Activated CD4-positive, alpha-beta memory T cell treated with anti-CD3 and anti-CD28 coated beads for 36 hours (primary cell): ENCODE measurements around the gene SRBD1. TPM values are rescaled to one million over a fixed set of nuclear protein-coding genes. Genes with fewer than 3 reads are reported as not detected.

ENCODE experiments used
- CTCF ChIA-PET: fragments of 350-600 bp; sonication (Branson Sonifier 250); formaldehyde crosslinking; loops from one replicate; lab custom pipeline; 2021; ENCODE audit warnings: antibody characterized with exemption, inconsistent platforms; lab: Charles Lee
- POLR2A ChIA-PET: fragments of 350-600 bp; sonication (Branson Sonifier 250); formaldehyde crosslinking; loops from one replicate; lab custom pipeline; 2021; ENCODE audit warnings: antibody characterized with exemption; lab: Charles Lee
- DNase-seq: peaks from one replicate; pipeline ENCODE4 v3.0.0-alpha.2; 2020
- H3K27ac Mint-ChIP-seq: one replicate; pipeline ENCODE4 v1.8.0; 2021; ENCODE audit warnings: mixed read lengths
- H3K27me3 Mint-ChIP-seq: one replicate; pipeline ENCODE4 v1.8.0; 2021; ENCODE audit warnings: mixed read lengths
- H3K36me3 Mint-ChIP-seq: one replicate; pipeline ENCODE4 v1.8.0; 2021; ENCODE audit warnings: mixed read lengths
- H3K4me1 Mint-ChIP-seq: one replicate; pipeline ENCODE4 v1.8.0; 2021; ENCODE audit warnings: low read depth, mixed read lengths
- H3K4me3 Mint-ChIP-seq: one replicate; pipeline ENCODE4 v1.8.0; 2021; ENCODE audit warnings: mild to moderate bottlenecking, mixed read lengths
- H3K9me3 Mint-ChIP-seq: one replicate; pipeline ENCODE4 v1.8.0; 2021; ENCODE audit warnings: mixed read lengths
- intact Hi-C: fragments of 100-400 bp; cut with micrococcal nuclease; formaldehyde crosslinking; loops from one replicate; pipeline ENCODE4 v1.15.1; 2023
- total RNA-seq, 2 experiments: library from RNA; stranded (reverse); gene quantifications; one replicate each; pipeline ENCODE4 v1.2.3, GENCODE V29; 2021

SRBD1 gene
- total RNA-seq, 2 experiments from 2014 or later, result 19.3 to 20.5 TPM

DNA sequence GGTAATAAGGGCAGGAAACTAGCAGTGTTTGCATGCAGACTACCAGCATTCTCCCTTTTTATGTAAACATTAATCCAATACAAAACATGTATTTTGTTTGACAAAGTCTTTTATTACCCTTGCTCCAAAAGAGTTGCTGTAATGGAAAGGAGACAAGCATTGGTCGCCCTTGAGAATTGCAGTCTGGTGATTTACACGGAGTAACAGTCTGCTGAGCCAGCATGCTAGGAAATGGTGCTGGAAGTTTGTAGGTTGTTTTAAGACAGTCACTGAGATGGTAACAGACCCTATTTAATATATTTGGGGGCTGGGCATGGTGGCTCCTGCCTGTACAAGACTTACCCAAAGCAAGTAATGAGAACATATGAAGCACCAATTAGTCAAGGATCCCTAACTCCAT is 37.6 kb upstream of the SRBD1 start:
- ChIA-PET POLR2A (interaction anchor here (0.9 kb wide), 1 partner anchor 130 kb away, joined by 3 read pairs; no protein-coding TSS in a partner anchor), CTCF (no interaction called here)
- Mint-ChIP-seq H3K9me3 (no peaks in the 10 kb centered on the region), H3K27me3 (peaks cover 6% of the 10 kb centered on the region), H3K27ac (no peak overlapping the region), H3K36me3 (peaks cover 2% of the 10 kb centered on the region), H3K4me1 (peaks cover 23% of the 10 kb centered on the region), H3K4me3 (no peak overlapping the region)
- no peak for DNase-seq
- intact Hi-C loops, result no loop called here

DNA sequence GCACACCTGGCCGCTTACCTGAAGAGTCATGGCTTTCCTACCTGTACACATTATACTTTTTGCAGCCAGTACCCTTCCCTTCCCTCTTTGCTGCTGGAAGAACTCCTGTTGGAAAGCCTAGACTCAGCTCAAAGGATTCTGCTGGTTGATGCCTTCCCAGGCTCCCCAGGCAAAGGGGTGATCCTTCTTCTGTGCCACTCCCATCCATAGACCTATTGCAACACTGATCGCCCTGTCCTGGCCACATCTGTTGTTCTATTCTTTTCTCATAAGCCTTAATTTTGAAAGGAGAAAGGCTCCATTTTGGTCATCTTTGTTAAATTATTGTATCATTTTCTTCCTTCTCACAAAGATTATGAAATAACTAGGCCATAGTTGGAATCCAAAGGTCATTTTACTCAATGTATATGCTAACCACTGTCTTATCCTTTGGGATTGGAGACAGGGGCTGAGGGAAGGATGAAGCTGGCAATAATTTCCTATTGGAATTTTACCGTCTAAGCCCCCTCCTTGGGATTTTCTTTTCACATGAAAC is 37.0 kb upstream of the SRBD1 start:
- Mint-ChIP-seq H3K27me3 (peaks cover 9% of the 10 kb centered on the region), H3K4me1 (peaks cover 27% of the 10 kb centered on the region), H3K36me3 (peaks cover 2% of the 10 kb centered on the region), H3K4me3 (no peak overlapping the region), H3K27ac (no peak overlapping the region), H3K9me3 (no peaks in the 10 kb centered on the region)
- intact Hi-C loops, result no loop called here
- ChIA-PET CTCF (interaction anchor here (1.0 to 3.1 kb wide), 3 partner anchors 131 to 288 kb away, joined by 3 to 34 read pairs (median 3); no protein-coding TSS in a partner anchor), POLR2A (no interaction called here)
- DNase-seq, result no peak

DNA sequence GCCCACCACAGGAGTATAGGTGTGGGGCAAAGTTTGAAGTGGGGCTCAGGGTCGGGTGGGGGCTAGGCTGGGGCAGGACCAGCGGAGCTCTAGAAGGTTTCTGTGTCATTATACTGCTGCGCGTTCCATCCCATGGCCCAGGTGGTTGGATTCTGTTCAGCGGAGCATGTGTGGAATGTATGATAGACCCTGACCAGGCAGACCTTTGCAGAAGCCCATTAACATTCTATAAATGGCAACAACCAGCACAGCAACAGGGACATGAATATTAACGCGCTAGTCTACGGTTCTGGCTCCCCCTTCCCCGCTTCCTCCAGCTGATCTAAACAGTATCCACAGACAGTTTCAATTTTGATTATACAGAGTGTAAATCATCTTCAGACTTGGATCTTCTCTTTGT is 36.3 kb upstream of the SRBD1 start:
- CTCF ChIA-PET, result interaction anchor here (1.0 to 3.1 kb wide), 5 partner anchors 9 to 289 kb away, joined by 3 to 34 read pairs (median 3); no protein-coding TSS in a partner anchor
- peaks cover 21% of the 10 kb centered on the region for H3K4me1 Mint-ChIP-seq
- peaks cover 11% of the 10 kb centered on the region for H3K27me3 Mint-ChIP-seq
- no peaks in the 10 kb centered on the region for H3K9me3 Mint-ChIP-seq
- no peak overlapping the region for H3K4me3 Mint-ChIP-seq
- intact Hi-C loops, result no loop called here
- POLR2A ChIA-PET, result interaction anchor here (0.7 kb wide), 1 partner anchor 172 kb away, joined by 4 read pairs; no protein-coding TSS in a partner anchor
- peaks cover 2% of the 10 kb centered on the region for H3K36me3 Mint-ChIP-seq
- no peak overlapping the region for H3K27ac Mint-ChIP-seq
- no peak for DNase-seq

DNA sequence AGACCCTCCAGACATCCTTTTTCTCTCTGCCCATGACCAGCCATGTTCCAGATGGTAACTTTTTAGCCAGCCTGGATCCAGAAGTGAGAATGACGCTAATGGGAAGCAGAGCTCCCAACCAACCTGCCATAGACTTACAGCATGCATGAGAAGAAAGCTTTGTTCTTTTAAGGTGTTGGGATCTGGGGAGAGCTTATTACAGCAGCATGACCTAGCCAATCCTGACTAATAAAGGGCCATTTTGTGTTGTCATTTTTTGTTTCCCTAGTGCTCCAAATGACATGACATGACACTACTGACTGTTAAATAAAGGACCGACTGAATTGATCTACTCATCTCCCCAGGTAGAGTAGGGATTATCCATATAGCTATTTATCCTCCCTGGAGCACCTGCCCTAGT is 35.2 kb upstream of the SRBD1 start:
- H3K36me3 Mint-ChIP-seq, result peaks cover 2% of the 10 kb centered on the region
- H3K27me3 Mint-ChIP-seq, result peaks cover 17% of the 10 kb centered on the region
- H3K27ac Mint-ChIP-seq, result no peak overlapping the region
- ChIA-PET CTCF (interaction anchor here (1.0 to 3.1 kb wide), 3 partner anchors 12 to 134 kb away, joined by 3 to 34 read pairs (median 6); no protein-coding TSS in a partner anchor), POLR2A (interaction anchor here (0.5 kb wide), 1 partner anchor 1646 kb away, joined by 4 read pairs; no protein-coding TSS in a partner anchor)
- no peaks in the 10 kb centered on the region for H3K9me3 Mint-ChIP-seq
- peaks cover 16% of the 10 kb centered on the region for H3K4me1 Mint-ChIP-seq
- DNase-seq, result no peak
- no peak overlapping the region for H3K4me3 Mint-ChIP-seq
- intact Hi-C loops, result no loop called here

DNA sequence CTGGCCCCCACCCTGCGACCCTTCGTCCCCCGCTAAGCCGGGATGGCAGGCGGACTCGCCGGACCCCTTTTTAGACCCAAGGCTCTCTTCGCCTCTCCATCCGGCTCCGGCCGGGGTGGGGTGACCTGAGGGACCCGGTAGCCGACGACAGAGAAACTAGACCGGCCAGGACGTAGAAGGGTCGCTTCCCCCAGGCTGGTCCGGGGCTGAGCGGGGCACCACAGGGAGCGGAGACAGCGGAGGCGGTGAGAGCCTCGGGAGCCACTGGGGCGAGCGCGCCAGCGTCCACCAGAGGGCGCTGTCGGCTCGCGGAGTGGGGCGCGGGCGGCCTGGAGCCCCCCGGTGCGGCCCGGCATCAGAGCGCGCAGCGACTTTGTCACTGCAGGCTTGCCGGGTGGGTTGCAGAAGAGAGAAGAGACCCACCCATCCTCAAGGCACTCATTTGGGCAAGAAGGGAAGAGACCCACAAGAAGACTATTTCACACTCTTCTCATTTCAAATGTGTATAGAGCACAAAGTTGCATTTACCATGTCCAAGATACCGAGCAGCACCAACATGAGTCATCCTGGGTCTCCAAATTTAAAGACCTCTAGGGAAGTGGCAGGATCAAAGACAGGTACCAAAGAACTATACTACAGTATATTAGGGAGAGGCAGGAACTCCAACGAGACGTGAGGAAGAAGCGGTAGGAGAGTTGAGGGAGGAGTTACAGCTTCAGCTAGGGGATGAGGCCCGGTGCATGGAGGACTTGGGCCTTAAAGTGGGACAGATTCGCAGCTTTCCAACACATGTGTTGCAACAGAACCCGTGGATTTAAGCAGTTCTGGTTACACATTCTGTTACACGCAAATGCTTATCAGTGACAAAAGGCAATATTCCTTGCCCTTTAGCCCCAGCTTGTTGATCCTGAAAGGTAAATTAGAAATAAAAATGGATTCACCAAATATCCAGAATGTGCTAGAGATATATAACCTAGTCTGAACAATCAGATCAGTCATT is 32.8 kb upstream of the SRBD1 start:
- no peaks in the 10 kb centered on the region for H3K9me3 Mint-ChIP-seq
- peaks cover 10% of the 10 kb centered on the region for H3K4me1 Mint-ChIP-seq
- ChIA-PET CTCF (interaction anchor here (0.7 to 4.6 kb wide), 7 partner anchors 9 to 292 kb away, joined by 3 to 103 read pairs (median 3); no protein-coding TSS in a partner anchor), POLR2A (no interaction called here)
- H3K27me3 Mint-ChIP-seq, result peaks cover 22% of the 10 kb centered on the region
- no peaks in the 10 kb centered on the region for H3K36me3 Mint-ChIP-seq
- H3K4me3 Mint-ChIP-seq, result peak overlapping the region; percentile 47
- peak; percentile 76 for DNase-seq
- intact Hi-C loops, result loop anchor here (1.0 kb wide), 2 partner anchors 134 to 292 kb away; no protein-coding TSS in a partner anchor
- H3K27ac Mint-ChIP-seq, result no peak overlapping the region

DNA sequence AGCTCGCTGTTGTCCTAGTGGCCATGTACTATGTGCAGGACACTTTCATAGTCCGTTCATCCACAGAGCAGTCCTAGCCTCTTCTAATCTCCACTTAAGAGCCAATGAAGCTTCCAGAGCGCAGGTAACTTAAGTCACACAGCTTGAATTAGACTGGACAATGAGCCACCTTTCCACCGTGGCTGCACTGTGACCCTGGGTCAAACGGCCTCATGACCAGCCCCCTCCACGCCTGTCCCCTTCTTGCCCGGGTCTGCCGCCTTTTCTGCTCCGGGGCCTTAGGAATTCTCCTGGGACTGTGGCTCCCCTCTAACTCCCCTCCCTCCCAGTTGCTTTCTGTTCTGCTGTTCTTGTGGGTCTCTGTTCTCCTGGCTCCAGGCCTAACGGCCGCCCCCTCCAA is 32.0 kb upstream of the SRBD1 start:
- POLR2A ChIA-PET, result no interaction called here
- H3K4me1 Mint-ChIP-seq, result peaks cover 10% of the 10 kb centered on the region
- peak overlapping the region; percentile 47 for H3K4me3 Mint-ChIP-seq
- H3K27me3 Mint-ChIP-seq, result peaks cover 25% of the 10 kb centered on the region
- DNase-seq, result no peak
- intact Hi-C loops, result loop anchor here (1.0 kb wide), 2 partner anchors 135 to 293 kb away; no protein-coding TSS in a partner anchor
- CTCF ChIA-PET, result interaction anchor here (0.8 to 4.6 kb wide), 6 partner anchors 9 to 350 kb away, joined by 3 to 103 read pairs (median 4); no protein-coding TSS in a partner anchor
- H3K36me3 Mint-ChIP-seq, result no peaks in the 10 kb centered on the region
- no peaks in the 10 kb centered on the region for H3K9me3 Mint-ChIP-seq
- no peak overlapping the region for H3K27ac Mint-ChIP-seq

DNA sequence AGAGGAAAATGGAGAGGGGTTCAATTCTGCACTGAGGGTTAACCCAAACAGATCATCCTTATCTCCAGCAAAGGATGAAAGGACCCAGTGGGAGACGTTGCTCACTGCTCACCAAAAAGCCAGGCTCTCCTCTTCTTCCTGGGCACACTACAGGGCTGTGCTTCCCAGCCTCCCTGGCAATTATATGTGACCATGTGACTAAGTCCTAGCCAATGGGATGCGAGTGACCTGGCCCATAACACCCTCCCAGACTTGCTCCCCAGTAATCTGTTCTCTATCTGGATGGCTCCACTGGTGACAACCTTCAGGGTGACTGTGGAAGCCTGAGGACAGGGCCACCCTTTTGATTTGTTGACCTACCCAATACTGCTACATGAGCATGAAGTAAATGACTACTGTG is 29.5 kb upstream of the SRBD1 start:
- ChIA-PET POLR2A (no interaction called here), CTCF (interaction anchor here (4.6 kb wide), 1 partner anchor 139 kb away, joined by 103 read pairs; no protein-coding TSS in a partner anchor)
- H3K4me1 Mint-ChIP-seq, result peaks cover 13% of the 10 kb centered on the region
- intact Hi-C loops, result no loop called here
- no peak overlapping the region for H3K27ac Mint-ChIP-seq
- peaks cover 32% of the 10 kb centered on the region for H3K27me3 Mint-ChIP-seq
- no peak overlapping the region for H3K4me3 Mint-ChIP-seq
- no peak for DNase-seq
- H3K36me3 Mint-ChIP-seq, result no peaks in the 10 kb centered on the region
- H3K9me3 Mint-ChIP-seq, result no peaks in the 10 kb centered on the region

DNA sequence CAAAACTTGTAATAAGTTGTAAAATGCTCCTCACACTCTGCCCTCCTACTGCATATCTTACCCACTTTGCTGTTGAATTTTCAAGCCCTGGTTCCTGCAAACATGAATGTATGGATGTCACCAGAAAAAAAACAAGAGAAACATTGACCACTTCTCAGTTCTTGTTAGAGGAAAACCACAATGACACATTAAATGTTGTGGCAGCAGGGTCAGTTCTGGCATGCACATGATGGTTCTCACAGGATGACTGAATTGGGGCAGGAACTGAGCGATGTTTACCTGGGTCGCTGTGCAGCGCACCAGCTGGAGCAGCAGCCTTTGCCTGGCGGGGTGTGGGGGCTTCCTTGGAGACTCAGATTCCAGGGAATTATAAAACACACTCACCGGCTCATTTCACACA is 26.4 kb upstream of the SRBD1 start:
- POLR2A ChIA-PET, result no interaction called here
- Mint-ChIP-seq H3K4me1 (peaks cover 4% of the 10 kb centered on the region), H3K27ac (no peak overlapping the region), H3K27me3 (peaks cover 25% of the 10 kb centered on the region), H3K36me3 (no peaks in the 10 kb centered on the region), H3K4me3 (no peak overlapping the region), H3K9me3 (no peaks in the 10 kb centered on the region)
- peak; percentile 19 for DNase-seq
- intact Hi-C loops, result no loop called here
- CTCF ChIA-PET, result interaction anchor here (3.8 kb wide), 1 partner anchor 142 kb away, joined by 23 read pairs; no protein-coding TSS in a partner anchor

DNA sequence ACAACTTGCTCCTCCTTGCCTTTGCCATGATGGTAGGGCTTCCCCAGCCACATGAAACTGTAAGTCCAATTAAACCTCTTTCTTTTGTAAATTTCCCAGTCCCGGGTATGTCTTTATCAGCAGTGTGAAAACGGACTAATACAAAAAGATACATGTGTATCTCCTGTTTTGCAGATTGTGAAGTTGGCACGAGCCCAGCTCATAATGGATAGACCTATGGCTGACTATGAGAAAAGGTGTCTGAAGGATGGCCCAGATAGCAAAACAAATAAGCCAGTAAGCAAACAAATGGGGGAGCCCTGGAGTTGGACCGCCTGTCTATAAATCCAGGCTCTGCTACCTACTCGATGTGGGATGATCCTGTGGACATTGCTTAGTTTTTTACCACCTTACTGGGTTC is 24.9 kb upstream of the SRBD1 start:
- Mint-ChIP-seq H3K4me1 (peaks cover 4% of the 10 kb centered on the region), H3K36me3 (no peaks in the 10 kb centered on the region), H3K9me3 (no peaks in the 10 kb centered on the region), H3K27me3 (peaks cover 25% of the 10 kb centered on the region), H3K27ac (no peak overlapping the region), H3K4me3 (no peak overlapping the region)
- ChIA-PET CTCF (interaction anchor here (0.6 kb wide), 1 partner anchor 19 kb away, joined by 3 read pairs; no protein-coding TSS in a partner anchor), POLR2A (interaction anchor here (0.6 kb wide), 1 partner anchor 31 kb away, joined by 3 read pairs; no protein-coding TSS in a partner anchor)
- intact Hi-C loops, result no loop called here
- no peak for DNase-seq

DNA sequence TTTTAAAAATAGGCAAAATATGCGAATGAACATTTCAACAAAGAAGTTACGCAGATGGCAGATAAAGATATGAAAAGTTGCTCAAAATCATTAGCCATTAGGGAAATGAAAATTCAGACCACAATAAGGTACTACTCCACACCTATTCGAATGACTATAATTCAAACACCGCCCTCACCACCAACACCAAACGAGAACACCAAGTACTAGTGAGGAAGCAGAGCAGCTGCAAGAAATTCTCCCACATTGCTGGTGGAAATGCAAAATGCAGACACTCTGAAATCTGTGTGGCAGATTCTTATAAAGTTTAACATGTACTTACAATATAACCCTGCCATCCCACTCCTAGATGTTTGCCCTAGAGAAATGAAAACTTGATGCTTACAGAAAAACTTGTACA is 23.2 kb upstream of the SRBD1 start:
- intact Hi-C loops, result no loop called here
- H3K9me3 Mint-ChIP-seq, result no peaks in the 10 kb centered on the region
- no peak overlapping the region for H3K27ac Mint-ChIP-seq
- H3K4me1 Mint-ChIP-seq, result peaks cover 4% of the 10 kb centered on the region
- peaks cover 27% of the 10 kb centered on the region for H3K27me3 Mint-ChIP-seq
- ChIA-PET POLR2A (no interaction called here), CTCF (interaction anchor here (1.2 kb wide), 2 partner anchors 8 to 12 kb away, joined by 3 to 5 read pairs; no protein-coding TSS in a partner anchor)
- H3K36me3 Mint-ChIP-seq, result no peaks in the 10 kb centered on the region
- DNase-seq, result no peak
- no peak overlapping the region for H3K4me3 Mint-ChIP-seq

DNA sequence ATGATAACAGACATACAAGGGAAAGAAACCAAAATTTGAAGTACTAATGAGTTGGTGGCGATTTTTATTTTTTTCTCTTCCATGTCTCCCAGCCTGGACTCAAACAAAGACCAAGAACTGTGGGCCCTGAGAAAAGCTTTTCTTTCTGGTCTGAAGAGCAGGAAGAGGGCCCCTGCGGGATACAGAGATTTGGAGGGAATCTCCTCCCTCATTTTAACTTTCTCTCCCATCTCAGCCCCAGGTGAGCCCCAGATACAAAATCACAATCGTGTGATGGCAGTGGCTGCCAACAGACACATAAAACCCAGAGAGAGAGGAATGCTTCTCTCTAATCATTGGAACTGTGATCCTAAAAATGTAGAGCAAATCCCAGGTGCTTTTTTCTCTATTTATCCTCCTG is 20.9 kb upstream of the SRBD1 start:
- no peaks in the 10 kb centered on the region for H3K36me3 Mint-ChIP-seq
- intact Hi-C loops, result no loop called here
- DNase-seq, result no peak
- H3K9me3 Mint-ChIP-seq, result no peaks in the 10 kb centered on the region
- H3K27ac Mint-ChIP-seq, result no peak overlapping the region
- H3K4me1 Mint-ChIP-seq, result no peaks in the 10 kb centered on the region
- ChIA-PET CTCF (no interaction called here), POLR2A (no interaction called here)
- H3K4me3 Mint-ChIP-seq, result no peak overlapping the region
- peaks cover 18% of the 10 kb centered on the region for H3K27me3 Mint-ChIP-seq
